ENCODE results near the gene P2RY2. TPM values are rescaled to one million over a fixed set of nuclear protein-coding genes. Genes with fewer than 3 reads are reported as not detected.
"Not testable (repeated sequence)": the region's sequence is repeated elsewhere in the genome, so short reads cannot be mapped to it uniquely, and the experiment has no call there.

The P2RY2 gene
- total RNA-seq, 4 donors from 2014 or later, result 4.5 to 7.5 (median 6.7) TPM

DNA sequence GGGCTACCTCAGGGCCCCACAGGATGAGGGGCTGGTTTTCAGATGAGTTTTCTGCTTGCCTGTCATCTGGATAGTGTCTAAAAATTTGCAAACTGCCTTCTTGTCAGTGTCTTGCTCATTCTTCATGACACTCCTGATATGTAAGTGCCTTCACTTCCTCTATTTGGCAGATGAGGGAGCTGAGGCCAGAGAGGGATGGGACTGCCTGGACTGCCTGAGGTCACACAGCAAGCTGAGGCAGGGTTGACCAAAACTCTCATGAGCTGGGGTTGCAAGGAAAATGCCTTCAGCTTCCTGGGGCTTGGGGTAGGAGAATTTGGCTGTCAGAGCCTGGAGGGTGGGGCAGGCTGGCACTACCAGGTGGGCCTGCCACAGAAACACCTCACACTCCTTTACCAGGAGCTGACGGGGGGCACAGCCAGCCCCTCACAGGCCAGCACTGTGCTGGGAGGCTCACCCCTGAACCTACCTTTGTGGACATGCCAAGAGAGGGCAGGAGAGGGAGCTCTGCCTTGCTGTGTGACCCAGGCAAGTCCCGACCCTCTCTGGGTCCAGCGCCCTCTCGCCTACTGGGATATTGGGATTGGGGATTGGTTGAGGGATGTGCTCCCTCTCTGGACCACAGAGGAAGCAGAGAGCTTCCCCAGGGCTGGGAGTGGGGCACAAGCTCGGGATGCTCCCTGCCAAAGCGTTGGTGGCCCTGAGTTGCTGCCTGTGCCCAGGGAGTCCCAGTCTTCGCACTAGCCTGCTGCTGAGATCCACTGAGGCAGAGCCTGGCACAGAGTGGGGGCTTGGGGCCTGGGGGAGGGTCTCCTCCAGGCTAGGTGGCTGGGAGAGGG, 52.2 kb downstream of the P2RY2 start:
- WGBS, 2 donors, result 94 to 100% methylated on average over 2 to 7 of the region's 7 CpGs
- Histone ChIP-seq H3K4me1 (peaks cover 0 to 7% (median 3%) of the 10 kb centered on the region in 4 donors), H3K27ac (no peak overlapping the region), H3K4me3 (no peak overlapping the region), H3K27me3 (peaks cover 0 to 9% of the 10 kb centered on the region in 2 donors), H3K9me3 (no peaks in the 10 kb centered on the region), H3K36me3 (no peaks in the 10 kb centered on the region)
- DNase-seq (ENCODE audit: low spot score in 2 of 2), result no peak
- TF ChIP-seq EP300 (IDR thresholded peaks at IDR 0.05), result no peak

DNA sequence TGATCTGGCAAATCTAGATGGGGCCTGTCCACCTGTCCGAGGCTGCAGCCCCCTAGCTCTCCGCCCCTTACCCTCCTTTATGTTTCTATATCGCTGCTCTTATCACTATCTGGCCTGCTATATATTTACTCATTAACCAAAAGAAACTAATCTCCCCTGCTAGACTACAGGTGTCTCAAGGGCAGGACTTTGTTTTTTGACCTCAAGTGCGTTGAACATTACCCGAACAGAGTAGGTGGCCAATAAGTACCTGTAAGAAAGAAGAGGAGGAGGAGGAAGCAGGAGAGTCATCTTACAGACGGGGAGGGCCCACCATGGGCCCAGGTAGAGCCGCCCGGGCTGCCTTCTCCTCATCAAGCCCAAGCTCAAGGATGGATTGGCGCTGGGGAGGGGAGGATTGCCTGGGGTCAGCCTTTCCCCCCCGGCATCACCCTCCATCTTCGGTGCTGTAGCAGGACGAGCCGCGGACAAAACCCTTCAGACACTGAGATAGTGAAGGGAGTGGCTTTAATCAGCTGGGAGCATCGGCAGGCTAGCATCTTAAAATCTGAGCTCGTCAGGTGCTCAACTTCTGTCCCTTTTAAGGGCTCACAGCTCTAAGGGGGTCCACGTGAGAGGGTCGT, 52.9 kb downstream of the P2RY2 start:
- no peak for DNase-seq (ENCODE audit: low spot score in 2 of 2)
- Histone ChIP-seq H3K27me3 (peaks cover 0 to 2% of the 10 kb centered on the region in 2 donors), H3K27ac (no peak overlapping the region), H3K4me3 (no peak overlapping the region), H3K36me3 (no peaks in the 10 kb centered on the region), H3K4me1 (peaks cover 0 to 7% (median 3%) of the 10 kb centered on the region in 4 donors), H3K9me3 (no peaks in the 10 kb centered on the region)
- 77 to 83% methylated on average over 18 of the region's 18 CpGs for WGBS, 2 donors
- no peak for TF ChIP-seq EP300 (IDR thresholded peaks at IDR 0.05)
- TF ChIP-seq POLR2A (IDR thresholded peaks at IDR 0.05), result no peak
- TF ChIP-seq, protein P1, sequence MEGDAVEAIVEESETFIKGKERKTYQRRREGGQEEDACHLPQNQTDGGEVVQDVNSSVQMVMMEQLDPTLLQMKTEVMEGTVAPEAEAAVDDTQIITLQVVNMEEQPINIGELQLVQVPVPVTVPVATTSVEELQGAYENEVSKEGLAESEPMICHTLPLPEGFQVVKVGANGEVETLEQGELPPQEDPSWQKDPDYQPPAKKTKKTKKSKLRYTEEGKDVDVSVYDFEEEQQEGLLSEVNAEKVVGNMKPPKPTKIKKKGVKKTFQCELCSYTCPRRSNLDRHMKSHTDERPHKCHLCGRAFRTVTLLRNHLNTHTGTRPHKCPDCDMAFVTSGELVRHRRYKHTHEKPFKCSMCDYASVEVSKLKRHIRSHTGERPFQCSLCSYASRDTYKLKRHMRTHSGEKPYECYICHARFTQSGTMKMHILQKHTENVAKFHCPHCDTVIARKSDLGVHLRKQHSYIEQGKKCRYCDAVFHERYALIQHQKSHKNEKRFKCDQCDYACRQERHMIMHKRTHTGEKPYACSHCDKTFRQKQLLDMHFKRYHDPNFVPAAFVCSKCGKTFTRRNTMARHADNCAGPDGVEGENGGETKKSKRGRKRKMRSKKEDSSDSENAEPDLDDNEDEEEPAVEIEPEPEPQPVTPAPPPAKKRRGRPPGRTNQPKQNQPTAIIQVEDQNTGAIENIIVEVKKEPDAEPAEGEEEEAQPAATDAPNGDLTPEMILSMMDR (IDR thresholded peaks at IDR 0.05), result no peak

DNA sequence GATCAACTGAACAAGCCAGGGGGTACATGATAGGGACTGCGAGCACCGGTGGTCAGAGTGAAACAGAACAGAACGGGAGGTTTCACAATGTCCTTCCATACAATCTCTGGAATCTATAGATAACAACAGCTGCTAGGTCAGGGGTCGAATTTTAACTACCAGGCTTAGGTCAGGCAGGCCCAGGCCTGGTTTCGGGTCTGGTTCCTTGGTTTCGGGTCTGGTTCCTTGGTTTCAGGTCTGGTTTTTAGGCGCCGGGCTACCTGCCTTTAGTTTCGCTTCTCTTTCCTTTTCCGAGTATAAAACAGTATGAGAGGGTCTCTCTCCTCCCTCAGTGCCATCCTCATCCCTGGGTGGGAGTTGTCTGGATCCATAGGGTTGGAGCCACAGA, 53.4 kb downstream of the P2RY2 start:
- H3K4me3 ChIP-seq; H3K4me1 ChIP-seq; H3K27ac ChIP-seq; DNase-seq (ENCODE audit: low spot score in 2 of 2); H3K27me3 ChIP-seq; H3K9me3 ChIP-seq; H3K36me3 ChIP-seq: not testable (repeated sequence)
- 80% methylated on average over 10 of the region's 10 CpGs for WGBS, 2 donors

DNA sequence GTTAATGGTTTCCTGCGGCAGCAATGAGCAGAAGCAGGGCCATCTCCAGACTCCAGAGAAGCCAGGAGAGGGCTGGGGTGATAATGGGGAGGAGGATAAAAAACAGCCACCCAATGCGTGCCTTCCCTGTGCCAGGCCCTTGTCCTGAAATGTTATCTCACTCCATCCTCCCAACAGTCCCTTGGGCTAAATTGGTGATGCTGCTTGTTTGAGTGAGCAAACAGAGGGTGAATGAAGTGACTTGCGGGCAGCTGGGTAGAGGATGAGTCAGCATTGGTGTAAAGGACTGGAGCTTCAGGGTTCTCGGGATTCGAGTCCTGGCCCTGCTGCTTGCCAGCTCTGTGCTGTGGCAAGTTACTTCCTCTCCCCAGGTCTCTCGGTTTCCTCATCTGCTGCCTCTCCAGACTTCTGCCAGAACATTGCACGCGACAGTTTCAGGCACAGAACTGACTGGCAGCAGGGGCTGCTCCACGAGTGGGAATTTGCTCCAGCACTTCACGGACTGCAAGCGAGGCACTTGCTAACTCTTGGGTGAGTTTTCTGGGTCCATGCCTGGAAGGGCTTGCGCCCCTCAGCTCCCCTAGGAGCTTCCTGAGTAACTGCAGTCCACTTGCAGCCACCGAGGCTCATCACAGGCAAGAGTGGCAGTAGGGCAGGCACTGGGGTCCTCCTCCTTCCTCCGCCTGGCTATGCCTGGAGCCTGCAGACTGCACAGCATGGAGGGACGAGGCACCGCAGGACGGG, 54.0 kb downstream of the P2RY2 start, which contains the start of gene P2RY6:
Gene P2RY6 (plus strand): TSS at position 403 of the 744 bp plus-strand sequence. CDS start 24,181 bp downstream, outside the sequence.
- Histone ChIP-seq H3K27ac (peak within 1 kb of the TSS in 1 of 4 donors; percentile 22), H3K4me3 (peak within 1 kb of the TSS in 1 of 4 donors; percentile 32)
- WGBS, 2 donors, result 76 to 83% methylated on average over 17 of the region's 17 CpGs

DNA sequence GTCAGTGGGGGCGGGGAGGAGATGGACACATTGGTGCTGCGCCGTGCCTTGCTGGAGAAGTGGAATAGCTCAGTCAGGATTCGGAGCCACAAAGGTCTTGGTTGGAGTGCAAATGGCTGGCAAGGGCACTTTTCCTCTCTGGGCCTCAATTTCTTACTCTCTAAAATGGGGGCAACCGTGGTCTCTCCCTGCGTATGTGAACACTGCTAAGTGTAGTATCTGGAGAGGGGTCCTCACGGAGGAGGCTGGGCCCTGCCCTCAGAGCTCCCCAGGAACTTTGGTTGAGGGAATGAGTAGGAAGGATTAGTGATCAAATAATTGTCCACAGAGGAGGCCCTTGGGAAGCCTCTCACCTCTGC, 54.6 kb downstream of the P2RY2 start:
- TF ChIP-seq, protein P1 (IDR thresholded peaks at IDR 0.05), result no peak
- no peak for TF ChIP-seq EP300 (IDR thresholded peaks at IDR 0.05)
- no peak for TF ChIP-seq POLR2A (IDR thresholded peaks at IDR 0.05)
- H3K4me3 ChIP-seq, result peak overlapping the region in 1 of 4 donors; percentile 32
- WGBS, 2 donors, result 84 to 93% methylated on average over 7 of the region's 7 CpGs
- no peak for DNase-seq (ENCODE audit: low spot score in 2 of 2)
- no peaks in the 10 kb centered on the region for H3K27me3 ChIP-seq
- H3K4me1 ChIP-seq, result peaks cover 0 to 7% (median 3%) of the 10 kb centered on the region in 4 donors
- no peaks in the 10 kb centered on the region for H3K9me3 ChIP-seq
- peak overlapping the region in 1 of 4 donors; percentile 22 for H3K27ac ChIP-seq
- no peaks in the 10 kb centered on the region for H3K36me3 ChIP-seq

More for the DNA sequence above, 54.0 kb downstream of the P2RY2 start, which contains the start of gene P2RY6:
- no peaks in the 10 kb centered on the region for H3K36me3 ChIP-seq
- H3K4me1 ChIP-seq, result peaks cover 0 to 7% (median 3%) of the 10 kb centered on the region in 4 donors
- no peaks in the 10 kb centered on the region for H3K27me3 ChIP-seq
- no peaks in the 10 kb centered on the region for H3K9me3 ChIP-seq
- TF ChIP-seq EP300 (IDR thresholded peaks at IDR 0.05) (peak in 1 of 2 donors; percentile 22), POLR2A (IDR thresholded peaks at IDR 0.05) (no peak)
- DNase-seq (ENCODE audit: low spot score in 2 of 2), result peak in 1 of 2 donors; percentile 32

DNA sequence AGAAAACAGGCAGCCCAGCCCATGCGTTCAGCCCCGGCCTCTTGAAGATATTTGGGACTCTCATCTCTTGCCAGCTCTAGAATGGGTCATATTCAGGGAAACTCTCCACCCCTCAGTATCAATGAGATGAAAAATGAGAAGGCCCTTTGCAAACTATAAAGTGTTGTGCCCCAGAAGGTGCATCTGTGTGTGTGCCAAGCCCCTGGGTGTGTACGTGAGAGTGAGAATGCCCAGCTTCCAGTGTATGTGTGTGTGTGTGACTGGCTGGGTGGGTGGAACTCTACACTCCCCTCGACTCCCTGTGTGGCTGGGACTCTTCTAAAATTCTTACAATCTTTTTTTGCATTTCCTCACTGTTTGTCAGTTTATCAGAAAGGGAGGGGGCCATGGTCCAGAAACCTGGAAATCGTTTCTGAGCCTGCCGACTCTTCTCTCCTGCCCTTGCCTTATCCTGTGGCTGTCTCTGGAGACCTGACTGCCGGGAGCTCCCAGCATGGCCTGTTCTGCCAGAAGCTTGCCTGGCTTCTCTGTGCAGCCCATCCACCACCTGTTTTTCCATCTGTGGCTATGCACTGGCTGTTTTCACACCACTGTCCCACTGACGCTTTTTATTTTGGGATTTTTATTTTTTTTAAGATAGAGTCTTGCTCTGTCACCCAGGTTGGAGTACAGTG, 55.3 kb downstream of the P2RY2 start:
- H3K36me3 ChIP-seq, result no peaks in the 10 kb centered on the region
- TF ChIP-seq, protein P1 (IDR thresholded peaks at IDR 0.05), result no peak
- TF ChIP-seq POLR2A (IDR thresholded peaks at IDR 0.05) (no peak), EP300 (IDR thresholded peaks at IDR 0.05) (no peak)
- DNase-seq (ENCODE audit: low spot score in 2 of 2), result peak in 1 of 2 donors; percentile 9
- no peaks in the 10 kb centered on the region for H3K9me3 ChIP-seq
- peaks cover 0 to 7% (median 3%) of the 10 kb centered on the region in 4 donors for H3K4me1 ChIP-seq
- H3K27me3 ChIP-seq, result no peaks in the 10 kb centered on the region
- H3K4me3 ChIP-seq, result peak overlapping the region in 1 of 4 donors; percentile 32
- H3K27ac ChIP-seq, result no peak overlapping the region
- WGBS, 2 donors, result 54 to 56% methylated on average over 8 of the region's 8 CpGs

DNA sequence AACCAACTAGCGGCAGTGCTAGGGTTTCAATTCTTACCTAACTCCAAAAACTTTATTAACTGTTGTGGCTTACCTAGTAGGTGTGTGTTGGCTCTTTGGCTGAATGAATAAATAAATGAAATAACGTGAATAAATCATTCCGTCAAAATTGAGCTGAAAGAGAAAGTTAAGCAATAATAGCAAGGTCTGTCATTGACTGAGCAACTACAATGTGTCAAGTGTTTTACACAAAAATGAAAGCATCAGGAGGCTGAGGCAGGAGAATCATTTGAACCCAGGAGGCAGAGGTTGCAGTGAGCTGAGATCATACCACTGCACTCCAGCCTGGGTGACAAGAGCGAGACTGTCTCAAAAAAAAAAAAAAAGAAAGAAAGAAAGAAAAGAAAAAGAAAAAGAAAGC, 56.1 kb downstream of the P2RY2 start:
- not testable (repeated sequence) for H3K9me3 ChIP-seq; H3K27me3 ChIP-seq; DNase-seq (ENCODE audit: low spot score in 2 of 2); H3K4me1 ChIP-seq; H3K36me3 ChIP-seq; H3K4me3 ChIP-seq
- 72 to 77% methylated on average over 4 of the region's 4 CpGs for WGBS, 2 donors
- H3K27ac ChIP-seq, result peak overlapping the region in 1 of 4 donors; percentile 24

All from tibial nerve (tissue), 4 donors.